GM18861 (cell line): ENCODE measurements around the gene PKIB.
"Not testable (repeated sequence)": the region's sequence is repeated elsewhere in the genome, so short reads cannot be mapped to it uniquely, and the experiment has no call there.

Experiments used
- ATAC-seq: cut with Tn5 transposase; IDR thresholded peaks from one replicate; pipeline ENCODE4 v1.9.1; 2021; ENCODE audit not compliant: unreplicated experiment

PKIB gene, protein sequence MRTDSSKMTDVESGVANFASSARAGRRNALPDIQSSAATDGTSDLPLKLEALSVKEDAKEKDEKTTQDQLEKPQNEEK

GRCh38 chr6:122609881-122610689, at the start of gene PKIB:
TSS of gene PKIB (plus strand) at chr6:122610405. CDS start at chr6:122717795, 107,390 bp downstream.
- peak; percentile 88 for ATAC-seq

- no peak for ATAC-seq
Measured at GRCh38 chr6:122563364-122564052, 46.7 kb upstream of the PKIB start.

GRCh38 chr6:122564230-122564629, 46.0 kb upstream of the PKIB start:
- ATAC-seq = no peak

GRCh38 chr6:122565708-122566107, 44.5 kb upstream of the PKIB start:
- ATAC-seq = no peak

DNA sequence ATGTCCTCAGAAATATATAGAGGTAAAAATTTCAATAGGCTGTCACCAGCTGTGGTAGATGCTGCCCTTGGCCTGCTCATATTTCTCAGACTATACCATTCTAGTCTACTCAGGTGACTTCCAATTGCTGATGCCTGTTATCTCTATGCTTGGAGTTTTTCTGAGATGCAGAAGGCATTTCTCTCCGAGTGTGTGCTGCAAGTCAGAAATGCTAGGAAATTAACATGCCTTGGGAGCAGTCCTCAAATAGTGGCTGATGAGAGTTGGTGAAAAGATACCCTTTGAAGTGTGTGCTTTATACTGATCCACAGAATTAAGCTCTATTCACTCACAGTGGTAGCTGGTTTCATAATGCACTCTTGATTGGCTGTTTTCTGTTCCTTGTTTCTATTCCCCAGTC, 43.2 kb upstream of the PKIB start:
- ATAC-seq = no peak

DNA sequence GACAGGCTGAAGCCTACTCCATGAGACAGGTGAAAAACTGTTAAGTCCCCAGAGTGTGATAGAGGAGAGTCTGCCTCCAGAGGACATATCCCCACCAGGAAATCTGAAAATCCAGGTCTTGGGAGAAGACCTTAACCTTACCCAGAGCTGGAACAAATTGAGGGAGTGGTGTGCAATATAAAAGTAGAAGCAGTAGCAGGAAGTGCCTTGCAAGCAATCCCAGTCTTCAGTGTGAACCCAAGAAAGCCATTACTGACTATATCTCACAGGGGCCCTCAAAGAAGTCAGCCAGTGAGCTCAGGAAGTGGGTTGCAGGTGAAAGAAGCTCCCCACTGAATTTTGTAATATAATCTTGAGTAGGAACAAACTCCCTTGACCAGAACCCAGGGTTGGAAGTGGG, 41.9 kb upstream of the PKIB start:
- ATAC-seq = no peak

DNA sequence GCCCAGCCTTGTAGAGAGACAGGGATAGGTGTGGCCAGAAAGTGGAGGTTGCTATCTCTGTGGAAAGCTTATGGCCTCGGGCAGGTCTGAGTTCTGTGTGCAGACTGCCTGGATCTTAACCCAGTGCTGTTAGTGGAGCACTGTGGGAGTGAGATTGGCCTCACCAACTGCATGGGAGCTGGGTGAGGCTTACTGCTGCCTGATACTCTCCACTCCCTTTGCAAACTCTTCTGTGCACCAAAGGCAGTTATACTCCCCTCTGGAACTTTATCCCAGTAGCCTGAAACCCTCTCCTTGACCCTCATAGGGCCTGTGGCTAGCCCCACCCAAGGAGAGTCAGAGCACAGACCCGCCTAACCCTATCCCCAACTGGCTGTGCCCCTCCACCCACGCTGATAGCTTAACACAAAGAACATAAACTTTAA, 41.4 kb upstream of the PKIB start:
- no peak for ATAC-seq

DNA sequence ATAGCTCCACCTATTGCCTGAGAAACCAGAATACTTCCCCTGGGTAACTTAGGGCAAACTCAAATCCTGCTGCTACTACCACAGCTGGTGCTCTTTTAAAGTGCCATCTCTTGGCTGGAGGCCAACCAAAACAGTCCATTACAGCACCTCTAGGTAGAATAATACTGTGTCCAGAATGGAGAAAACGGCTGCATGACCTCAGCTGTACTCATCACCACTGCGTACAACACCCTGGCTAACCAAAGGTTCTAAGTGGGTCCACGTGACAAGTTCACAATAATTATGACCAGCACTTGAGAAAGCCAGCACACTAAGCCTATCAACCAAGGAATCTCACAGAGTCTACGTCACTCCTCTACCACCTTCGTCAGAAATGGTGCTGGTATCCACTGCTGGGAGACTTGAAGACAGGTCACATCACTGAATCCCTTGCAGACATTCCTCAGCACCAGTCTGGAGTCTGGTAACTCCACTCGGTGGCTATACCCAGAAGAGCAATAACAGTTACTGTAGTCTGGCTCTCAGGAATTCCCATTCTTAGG, 40.9 kb upstream of the PKIB start:
- no peak for ATAC-seq

DNA sequence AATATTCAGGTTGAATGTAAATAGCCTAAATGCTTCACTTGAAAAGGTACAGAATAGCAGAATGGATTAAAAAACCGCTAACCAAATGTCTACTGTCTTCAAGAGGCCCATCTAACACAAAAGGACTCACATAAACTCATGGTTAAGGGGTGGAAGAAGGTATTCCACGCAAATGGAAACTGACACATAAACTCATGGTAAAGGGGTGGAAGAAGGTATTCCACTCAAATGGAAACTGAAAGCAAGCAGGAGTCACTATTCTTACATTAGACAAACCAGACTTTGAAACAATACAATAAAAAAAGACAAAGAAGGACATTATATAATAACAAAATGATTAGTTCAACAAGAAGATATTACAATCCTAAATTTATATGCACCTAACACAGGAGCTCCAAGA, 38.3 kb upstream of the PKIB start:
- no peak for ATAC-seq

DNA sequence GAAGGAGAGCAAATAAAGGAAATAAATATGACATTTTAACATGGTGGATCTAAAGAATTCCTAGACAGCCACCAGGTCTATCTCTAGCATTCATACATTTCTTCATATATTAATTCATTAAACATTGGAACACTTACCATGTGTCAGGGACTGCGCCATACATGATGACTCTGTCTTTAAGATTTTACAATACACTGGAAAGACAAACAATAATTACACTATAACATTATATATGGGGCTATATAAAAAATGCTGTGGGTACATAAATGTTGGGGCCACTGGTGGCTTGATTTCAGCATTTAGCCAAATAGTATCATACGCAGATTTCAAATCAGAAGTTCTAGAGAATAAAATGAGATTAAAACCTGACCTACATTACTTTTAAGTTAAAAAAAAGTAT, 33.3 kb upstream of the PKIB start:
- no peak for ATAC-seq

DNA sequence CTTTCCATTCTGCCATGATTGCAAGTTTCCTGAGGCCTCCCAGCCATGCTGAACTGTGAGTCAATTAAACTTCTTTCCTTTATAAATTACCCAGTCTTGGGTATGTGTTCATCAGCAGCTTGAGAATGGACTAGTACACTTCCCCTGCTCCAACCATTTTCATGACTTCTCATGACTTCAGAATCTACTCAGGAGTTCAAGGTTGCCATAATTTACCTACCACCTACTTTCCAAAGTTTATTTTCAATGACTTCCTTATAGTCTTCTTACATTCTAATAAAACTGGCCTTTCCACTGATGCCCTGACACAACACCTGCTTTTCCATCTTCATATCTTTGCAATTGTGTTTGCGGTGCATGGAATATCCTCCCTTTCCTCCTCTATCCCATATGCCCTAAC, 31.2 kb upstream of the PKIB start:
- ATAC-seq = no peak

- no peak for ATAC-seq
Measured at GRCh38 chr6:122580737-122581136, 29.5 kb upstream of the PKIB start.

- no peak for ATAC-seq
Measured at GRCh38 chr6:122589115-122589514, 21.1 kb upstream of the PKIB start.

- ATAC-seq = not testable (repeated sequence)
Measured at GRCh38 chr6:122598295-122598694, 11.9 kb upstream of the PKIB start.

DNA sequence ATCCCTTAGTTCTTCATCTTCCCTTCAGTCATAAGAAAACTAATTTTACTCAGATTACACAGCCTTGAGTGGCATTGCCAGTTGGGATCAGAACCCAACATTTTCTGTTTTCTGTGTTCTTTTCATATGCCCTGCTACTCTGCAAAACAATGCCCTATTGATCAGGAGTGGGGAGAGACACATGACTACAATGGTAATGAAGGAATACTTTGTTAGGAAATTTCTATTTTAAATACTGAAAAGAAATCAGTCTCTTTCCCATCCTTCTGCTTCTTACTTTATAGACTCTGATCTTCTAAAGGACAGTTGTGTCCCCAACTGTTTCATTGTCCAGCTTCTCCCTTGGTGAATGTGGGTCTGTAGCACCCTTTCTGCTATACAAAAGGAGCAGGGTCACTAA, 5.5 kb upstream of the PKIB start:
- no peak for ATAC-seq

DNA sequence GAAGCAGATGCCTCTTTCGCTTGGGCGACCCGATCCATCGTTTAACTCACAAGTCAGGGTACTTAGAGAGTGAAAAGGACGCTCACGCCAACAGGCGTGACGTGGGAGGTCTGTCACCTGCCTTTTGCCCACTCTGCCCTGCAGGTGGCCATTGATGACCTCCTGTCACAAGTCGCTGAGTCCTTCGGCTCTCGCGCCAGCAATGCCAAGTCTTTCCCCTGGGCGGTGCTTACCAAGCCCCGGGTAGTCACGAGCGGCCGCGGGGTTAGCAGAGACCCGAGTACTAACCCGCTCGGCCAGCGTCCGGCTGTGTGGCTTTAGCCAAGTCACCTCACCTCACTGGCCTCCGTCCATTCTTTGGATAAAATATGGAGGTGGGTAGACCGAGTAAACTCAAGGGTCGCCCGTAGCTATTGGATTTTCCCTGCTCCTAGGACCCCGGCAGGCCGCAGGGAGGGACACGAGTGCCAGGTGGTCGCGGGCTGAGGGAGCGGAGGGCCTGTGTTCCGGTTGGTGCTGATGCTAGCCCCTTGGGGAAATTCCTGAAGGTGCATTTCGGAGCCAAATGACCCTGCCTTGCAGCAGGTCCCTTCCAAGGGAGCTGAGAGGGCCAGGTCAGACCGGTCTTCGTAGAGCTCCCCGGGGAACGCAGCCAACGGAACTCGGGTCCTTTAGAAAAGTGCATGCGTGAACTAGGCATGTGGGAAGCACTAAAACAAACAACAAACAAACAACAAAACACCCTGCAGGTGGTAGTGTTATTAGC, 668 bp downstream of the PKIB start:
- ATAC-seq = peak; percentile 32

GRCh38 chr6:122612838-122613237, 2.6 kb downstream of the PKIB start:
- ATAC-seq = no peak

- ATAC-seq = no peak
Measured at GRCh38 chr6:122614303-122614702, 4.1 kb downstream of the PKIB start.

GRCh38 chr6:122615409-122615808, 5.2 kb downstream of the PKIB start:
- ATAC-seq = no peak

- ATAC-seq = no peak
Measured at GRCh38 chr6:122616877-122617276, 6.7 kb downstream of the PKIB start.

DNA sequence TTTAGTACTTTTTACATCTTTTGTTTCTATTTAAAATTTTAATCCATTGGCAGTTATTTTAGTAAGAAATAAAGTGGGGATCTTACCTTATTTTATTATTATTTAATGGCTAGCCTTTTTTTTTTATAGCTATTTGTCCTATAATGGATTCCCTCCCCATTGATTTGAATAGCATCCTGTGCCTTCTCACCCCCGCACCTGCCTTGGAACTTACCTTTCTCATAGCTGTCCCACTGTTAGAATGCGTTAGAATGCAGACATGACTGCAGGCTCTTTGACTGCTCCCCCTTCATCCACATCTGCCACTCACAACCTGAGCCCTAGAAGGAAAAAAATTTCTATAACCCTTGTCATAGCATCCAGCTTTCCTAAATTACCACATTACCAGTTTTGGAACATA, 9.1 kb downstream of the PKIB start:
- no peak for ATAC-seq
